Neutrophil (primary cell): ENCODE data around the gene CMPK1.

ENCODE experiments used
- H3K27ac ChIP-seq: fragments of 200-600 bp; sonication (generic); 2 replicates; pipeline ENCODE4 v1.5.1; 2016; ENCODE audit warnings: mild to moderate bottlenecking, moderate library complexity
- H3K27me3 ChIP-seq: fragments of 200-600 bp; sonication (generic); 2 replicates; pipeline ENCODE4 v1.6.0; 2016; ENCODE audit warnings: mild to moderate bottlenecking
- H3K36me3 ChIP-seq: fragments of 200-600 bp; sonication (generic); 2 replicates; pipeline ENCODE4 v1.5.1; 2017
- H3K4me1 ChIP-seq, 2 experiments: fragments of 200-600 bp in 1 of 2; sonication (generic) in 1 of 2; 1 replicate in 1 of 2; 2 replicates in 1 of 2; pipeline versions ENCODE4 v1.5.1 to v1.6.1; 2013 to 2016; ENCODE audit warnings: low read depth in 1 of 2, low read length in 1 of 2, mild to moderate bottlenecking in 1 of 2, moderate library complexity in 1 of 2; ENCODE audit not compliant: control insufficient read depth in 1 of 2, insufficient read depth in 1 of 2
- H3K4me3 ChIP-seq, 2 experiments: fragments of 200-600 bp in 1 of 2; sonication (generic) in 1 of 2; 1 replicate in 1 of 2; 2 replicates in 1 of 2; pipeline ENCODE4 v1.5.1; 2013 to 2016; ENCODE audit warnings: low read depth in 1 of 2, low read length in 1 of 2, mild to moderate bottlenecking in 1 of 2, moderate library complexity in 1 of 2
- H3K9me3 ChIP-seq: fragments of 200-600 bp; sonication (generic); 2 replicates; pipeline ENCODE4 v1.5.1; 2016
- TF ChIP-seq, protein P1 (sequence below): fragments of 200-600 bp; sonication (generic); IDR thresholded peaks from 2 replicates; pipeline ENCODE4 v1.5.1; 2016; ENCODE audit warnings: antibody characterized with exemption

The CMPK1 gene

DNA sequence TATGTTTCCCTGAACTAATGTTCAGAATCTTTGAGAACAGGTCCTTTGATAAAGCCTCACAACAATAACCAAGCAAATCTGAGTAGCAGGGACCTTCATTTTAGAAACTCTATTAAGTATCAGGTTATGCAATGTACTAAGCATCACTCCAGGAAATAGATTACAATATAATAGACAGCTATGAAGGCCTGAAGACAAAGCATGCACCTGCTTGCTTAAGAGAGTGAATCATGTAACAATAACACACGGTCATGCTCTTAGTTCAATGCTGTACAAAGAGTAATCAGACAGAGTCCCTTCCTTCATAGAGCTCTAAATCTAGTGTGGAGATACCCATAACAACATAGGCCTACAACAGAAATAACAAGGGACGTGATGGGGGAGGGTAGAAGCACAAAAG lies 8.1 kb upstream of the CMPK1 start:
- Histone ChIP-seq H3K27ac (no peak overlapping the region), H3K4me3 (no peak overlapping the region)
- TF ChIP-seq, protein P1, sequence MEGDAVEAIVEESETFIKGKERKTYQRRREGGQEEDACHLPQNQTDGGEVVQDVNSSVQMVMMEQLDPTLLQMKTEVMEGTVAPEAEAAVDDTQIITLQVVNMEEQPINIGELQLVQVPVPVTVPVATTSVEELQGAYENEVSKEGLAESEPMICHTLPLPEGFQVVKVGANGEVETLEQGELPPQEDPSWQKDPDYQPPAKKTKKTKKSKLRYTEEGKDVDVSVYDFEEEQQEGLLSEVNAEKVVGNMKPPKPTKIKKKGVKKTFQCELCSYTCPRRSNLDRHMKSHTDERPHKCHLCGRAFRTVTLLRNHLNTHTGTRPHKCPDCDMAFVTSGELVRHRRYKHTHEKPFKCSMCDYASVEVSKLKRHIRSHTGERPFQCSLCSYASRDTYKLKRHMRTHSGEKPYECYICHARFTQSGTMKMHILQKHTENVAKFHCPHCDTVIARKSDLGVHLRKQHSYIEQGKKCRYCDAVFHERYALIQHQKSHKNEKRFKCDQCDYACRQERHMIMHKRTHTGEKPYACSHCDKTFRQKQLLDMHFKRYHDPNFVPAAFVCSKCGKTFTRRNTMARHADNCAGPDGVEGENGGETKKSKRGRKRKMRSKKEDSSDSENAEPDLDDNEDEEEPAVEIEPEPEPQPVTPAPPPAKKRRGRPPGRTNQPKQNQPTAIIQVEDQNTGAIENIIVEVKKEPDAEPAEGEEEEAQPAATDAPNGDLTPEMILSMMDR, result no peak

DNA sequence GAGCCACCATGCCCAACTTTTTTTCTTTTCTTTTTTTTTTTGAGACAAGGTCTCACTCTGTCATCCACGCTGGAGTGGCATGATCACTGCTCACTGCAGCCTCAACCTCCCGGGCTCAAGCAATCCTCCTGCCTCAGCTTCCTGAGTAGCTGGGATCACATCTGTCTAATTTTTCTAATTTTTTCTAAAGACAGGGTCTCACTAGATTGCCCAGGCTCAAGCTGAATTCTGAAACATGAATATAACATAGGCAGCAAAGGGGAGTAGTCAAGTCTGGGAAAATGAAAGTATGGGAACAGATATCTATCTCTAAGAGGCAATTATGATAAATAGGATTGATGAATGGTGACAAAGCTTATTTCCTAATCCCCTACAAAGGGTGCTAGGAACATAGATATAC lies 7.3 kb upstream of the CMPK1 start:
- no peaks in the 10 kb centered on the region for H3K9me3 ChIP-seq
- H3K27ac ChIP-seq, result no peak overlapping the region
- H3K36me3 ChIP-seq, result no peaks in the 10 kb centered on the region
- no peak overlapping the region for H3K4me3 ChIP-seq
- TF ChIP-seq, protein P1, result no peak
- no peaks in the 10 kb centered on the region for H3K27me3 ChIP-seq
- H3K4me1 ChIP-seq, result no peaks in the 10 kb centered on the region

More for the DNA sequence above, 8.1 kb upstream of the CMPK1 start:
- no peaks in the 10 kb centered on the region for H3K27me3 ChIP-seq
- no peaks in the 10 kb centered on the region for H3K4me1 ChIP-seq
- no peaks in the 10 kb centered on the region for H3K36me3 ChIP-seq
- H3K9me3 ChIP-seq, result no peaks in the 10 kb centered on the region

DNA sequence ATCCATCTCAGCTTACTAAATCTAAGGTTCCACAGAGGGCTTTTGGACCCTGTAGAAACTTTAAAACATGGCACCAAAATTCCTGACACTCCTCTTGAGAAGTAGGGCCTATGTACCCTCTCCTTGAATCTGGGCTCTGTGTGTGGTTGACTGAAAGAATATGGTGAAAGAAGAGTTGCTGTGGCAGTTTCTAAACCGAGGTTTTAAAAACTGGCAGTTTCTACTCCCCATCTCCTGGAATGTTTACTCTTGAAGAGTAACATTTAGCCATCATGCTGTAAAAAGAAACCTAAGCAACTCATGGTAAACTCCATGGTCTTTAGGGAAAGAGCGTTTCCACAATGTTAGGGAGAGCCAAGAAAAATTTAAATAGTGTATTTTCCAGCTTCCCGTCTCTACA lies 4.6 kb upstream of the CMPK1 start:
- TF ChIP-seq, protein P1, result no peak
- Histone ChIP-seq H3K27me3 (no peaks in the 10 kb centered on the region), H3K36me3 (no peaks in the 10 kb centered on the region), H3K9me3 (no peaks in the 10 kb centered on the region), H3K4me3 (no peak overlapping the region), H3K4me1 (peaks cover 7 to 9% of the 10 kb centered on the region in 2 experiments), H3K27ac (no peak overlapping the region)

DNA sequence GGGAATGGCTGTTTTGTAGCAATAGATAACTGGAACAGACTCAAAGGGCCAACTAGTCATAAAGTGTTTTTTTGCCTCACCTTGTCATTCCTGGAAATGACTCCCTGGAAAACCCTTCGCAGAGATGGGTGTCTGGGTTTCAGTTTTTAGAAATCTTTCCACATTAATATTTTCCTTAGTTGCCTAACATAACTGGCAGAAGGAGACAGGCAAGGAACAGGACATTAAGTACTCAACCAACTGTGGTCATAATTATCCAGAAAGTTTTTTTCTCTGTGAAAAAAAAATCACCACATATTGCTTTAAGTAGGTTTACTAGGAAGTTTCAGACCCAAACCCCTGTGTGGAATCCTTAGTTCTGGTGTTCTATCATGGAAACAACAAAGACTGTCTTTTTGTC lies 3.4 kb upstream of the CMPK1 start:
- Histone ChIP-seq H3K4me3 (no peak overlapping the region), H3K4me1 (peaks cover 16% of the 10 kb centered on the region in 2 experiments), H3K27ac (no peak overlapping the region), H3K36me3 (no peaks in the 10 kb centered on the region), H3K27me3 (no peaks in the 10 kb centered on the region), H3K9me3 (no peaks in the 10 kb centered on the region)
- TF ChIP-seq, protein P1, result no peak

DNA sequence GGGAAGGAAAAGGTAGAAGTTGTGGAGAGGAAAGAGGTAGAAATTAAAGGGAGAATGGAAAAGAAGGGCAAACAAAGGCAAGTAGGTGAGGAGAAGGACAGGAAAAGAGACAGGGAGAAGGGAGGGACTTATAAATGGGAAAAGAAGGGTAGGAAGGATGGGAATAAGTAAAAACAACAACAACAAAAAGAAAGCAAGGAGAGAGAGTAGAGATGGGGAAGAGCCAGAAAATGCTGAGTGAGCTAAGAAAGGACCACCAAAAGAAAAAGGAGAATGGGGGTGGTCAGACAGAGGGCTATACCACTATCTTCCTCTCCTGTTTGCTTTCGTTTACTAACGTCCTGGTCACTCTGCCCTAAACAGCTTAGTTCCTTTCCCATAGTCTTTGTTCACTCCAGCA lies 1.7 kb upstream of the CMPK1 start:
- Histone ChIP-seq H3K4me3 (no peak overlapping the region), H3K9me3 (no peaks in the 10 kb centered on the region), H3K27ac (no peak overlapping the region)

More for the DNA sequence above, 1.7 kb upstream of the CMPK1 start:
- no peaks in the 10 kb centered on the region for H3K27me3 ChIP-seq
- H3K36me3 ChIP-seq, result no peaks in the 10 kb centered on the region
- TF ChIP-seq, protein P1, result no peak
- peaks cover 16 to 18% of the 10 kb centered on the region in 2 experiments for H3K4me1 ChIP-seq
